WI38 (cell line): Measurements from ENCODE around the gene BCL7A.
A peak's percentile ranks its signal among the peaks of the same experiment; 100 is the strongest.

Experiments
- H3K4me3 ChIP-seq: 2 replicates; pipeline ENCODE4 v1.5.1; 2011; ENCODE audit warnings: low read depth, mild to moderate bottlenecking, control low read depth, low read length
- CTCF ChIP-seq: IDR thresholded peaks from 2 replicates; pipeline ENCODE4 v1.5.1; 2012; ENCODE audit warnings: low read depth, mild to moderate bottlenecking, control low read depth, low read length

Gene BCL7A

DNA sequence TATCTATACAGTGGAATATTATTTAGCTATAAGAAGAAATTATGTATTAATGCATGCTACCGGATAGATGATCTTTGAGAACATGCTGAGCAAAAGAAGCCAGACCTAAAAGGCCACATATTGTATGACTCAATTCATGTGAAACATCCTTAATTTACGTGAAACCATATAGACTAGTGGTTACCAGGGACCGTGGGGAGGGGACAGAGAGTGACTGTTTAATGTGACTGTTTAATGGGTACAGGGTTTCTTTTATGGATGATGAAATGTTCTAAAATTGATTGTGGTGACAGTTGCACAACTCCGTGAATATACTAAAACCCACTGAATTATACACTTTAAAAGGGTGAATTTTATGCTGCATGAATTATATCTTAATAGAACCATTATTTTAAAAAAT lies 8.5 kb upstream of the BCL7A start:
- no peak for TF ChIP-seq CTCF
- H3K4me3 ChIP-seq, result no peak overlapping the region

- H3K4me3 ChIP-seq, result no peak overlapping the region
- no peak for TF ChIP-seq CTCF
Observed at GRCh38 chr12:122013791-122014590, 7.7 kb upstream of the BCL7A start.

- H3K4me3 ChIP-seq, result no peak overlapping the region
- TF ChIP-seq CTCF, result no peak
Observed at GRCh38 chr12:122014781-122015180, 6.9 kb upstream of the BCL7A start.

DNA sequence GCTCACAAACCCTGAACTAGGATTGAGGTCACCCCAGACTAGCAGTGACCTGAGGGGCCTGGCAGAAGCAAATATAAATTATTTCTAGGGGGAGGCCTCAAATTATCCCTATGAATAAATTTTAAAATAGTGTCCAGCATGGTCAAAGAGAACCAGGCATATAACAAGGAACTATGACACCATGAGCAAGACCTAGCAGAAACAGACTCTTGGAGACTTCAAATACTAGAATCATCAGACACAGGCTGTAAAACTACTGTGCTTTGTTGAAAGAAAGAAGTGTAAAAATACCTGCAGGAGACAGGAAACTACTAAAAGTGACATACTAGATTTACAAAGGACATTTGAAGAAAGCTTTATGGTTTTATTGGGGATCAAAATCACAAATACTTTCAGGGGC lies 3.2 kb upstream of the BCL7A start:
- no peak for TF ChIP-seq CTCF
- H3K4me3 ChIP-seq, result no peak overlapping the region

DNA sequence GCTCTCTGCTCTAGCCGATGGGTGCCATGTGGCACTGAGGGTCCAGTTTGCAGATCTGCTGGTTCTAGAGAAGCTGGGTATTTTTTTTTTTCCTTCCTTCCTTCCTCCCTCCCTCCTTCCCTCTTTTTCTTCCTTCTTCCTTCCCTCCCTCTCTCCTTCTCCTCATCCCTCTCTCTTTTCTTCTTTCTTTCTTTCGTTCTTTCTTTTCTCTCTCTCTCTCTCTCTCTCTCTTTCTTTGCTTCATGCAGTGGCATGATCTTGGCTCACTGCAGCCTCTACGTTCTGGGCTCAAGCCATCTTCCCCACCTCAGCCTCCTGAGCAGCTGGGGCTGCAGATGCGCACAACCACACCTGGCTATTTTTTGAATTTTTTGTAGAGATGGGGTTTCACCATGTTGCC lies 2.7 kb upstream of the BCL7A start:
- H3K4me3 ChIP-seq, result no peak overlapping the region
- no peak for TF ChIP-seq CTCF

GRCh38 chr12:122020795-122021192 lies 890 bp upstream of the BCL7A start:
- no peak for TF ChIP-seq CTCF
- H3K4me3 ChIP-seq, result peak overlapping the region; percentile 63

DNA sequence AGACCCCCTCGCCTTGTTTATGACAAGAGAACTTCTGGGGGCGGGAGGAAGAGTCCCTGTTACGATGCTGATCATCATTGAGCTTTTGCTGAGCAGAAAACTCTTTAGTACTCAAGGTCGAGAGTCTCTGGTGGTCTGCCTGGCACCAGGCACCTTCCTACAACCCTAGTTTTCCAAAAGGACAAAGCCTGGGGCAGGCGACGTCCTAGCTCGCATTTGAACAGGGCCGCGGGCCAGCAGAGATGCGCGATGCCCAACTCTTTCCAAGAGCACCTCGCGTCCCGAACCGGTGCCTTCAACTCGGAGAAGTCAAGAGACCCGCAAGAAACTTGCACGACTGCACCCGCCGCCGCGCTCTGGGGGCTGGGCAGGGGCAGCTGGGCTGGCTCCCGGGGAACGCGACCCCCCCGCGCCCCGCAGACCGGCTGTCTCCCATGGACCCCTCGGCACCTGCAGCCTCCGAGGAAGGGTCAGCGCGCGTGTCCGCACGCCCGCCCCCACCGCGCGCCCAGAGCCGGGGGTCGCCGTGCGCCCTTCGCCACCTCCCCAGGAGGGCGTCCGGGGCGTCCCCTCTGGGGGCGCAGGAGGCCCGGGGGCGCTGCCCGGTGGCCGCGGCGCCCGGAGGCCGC lies 377 bp upstream of the BCL7A start:
- TF ChIP-seq CTCF, result no peak
- peak overlapping the region; percentile 63 for H3K4me3 ChIP-seq
